NCI-H345 (cell line): ENCODE results near the gene IGF2BP2.
A peak's percentile ranks its signal among the peaks of the same experiment; 100 is the strongest.
"Not testable (repeated sequence)": the region's sequence is repeated elsewhere in the genome, so short reads cannot be mapped to it uniquely, and the experiment has no call there.

ENCODE experiments used
- DNase-seq: peaks from one replicate; lab custom pipeline; 2025; lab: John Stamatoyannopoulos, UW

IGF2BP2 gene

DNA sequence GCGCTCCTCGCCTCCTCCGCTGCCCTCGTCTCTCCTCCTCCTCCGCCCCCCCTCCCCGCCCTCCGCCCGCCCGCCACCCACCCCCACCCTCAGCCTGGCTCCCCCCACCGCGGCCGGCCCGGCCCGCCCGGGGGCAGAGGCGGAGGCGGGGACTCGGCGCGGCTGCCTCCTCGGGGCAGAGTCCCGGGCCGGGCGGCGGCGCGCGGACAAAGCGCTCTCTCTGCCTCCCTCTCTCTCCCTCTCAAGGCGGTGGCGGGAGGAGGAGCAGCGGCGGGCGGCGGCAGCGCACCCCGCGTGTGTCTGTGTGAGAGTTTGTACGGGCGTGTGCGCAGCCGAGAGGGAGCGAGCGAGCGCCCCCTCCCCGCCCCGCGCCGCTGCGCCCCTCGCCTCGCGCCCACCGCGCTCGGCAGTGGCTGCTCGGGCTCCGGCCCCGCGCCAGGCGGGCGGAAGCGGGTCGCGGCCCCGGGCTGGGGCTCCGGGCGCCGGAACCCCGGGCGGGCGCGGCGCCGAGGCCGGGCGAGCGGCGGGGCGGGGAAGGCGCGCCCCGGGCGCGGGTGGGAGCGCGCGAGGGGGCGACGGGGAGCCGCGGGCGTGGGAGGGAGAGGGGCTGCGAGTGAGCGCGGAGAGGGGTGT, at the start of gene IGF2BP2:
Gene IGF2BP2 (minus strand): TSS at position 37 of the 633 bp plus-strand sequence. CDS start 82 bp downstream, outside the sequence.
- peak; percentile 40 for DNase-seq

- no peak for DNase-seq
These were observed 49.3 kb upstream of the IGF2BP2 start for GRCh38 chr3:185874119-185874518.

GRCh38 chr3:185867650-185868049, 42.8 kb upstream of the IGF2BP2 start:
- no peak for DNase-seq

- DNase-seq: no peak
These were observed 42.2 kb upstream of the IGF2BP2 start for GRCh38 chr3:185866995-185867394.

DNA sequence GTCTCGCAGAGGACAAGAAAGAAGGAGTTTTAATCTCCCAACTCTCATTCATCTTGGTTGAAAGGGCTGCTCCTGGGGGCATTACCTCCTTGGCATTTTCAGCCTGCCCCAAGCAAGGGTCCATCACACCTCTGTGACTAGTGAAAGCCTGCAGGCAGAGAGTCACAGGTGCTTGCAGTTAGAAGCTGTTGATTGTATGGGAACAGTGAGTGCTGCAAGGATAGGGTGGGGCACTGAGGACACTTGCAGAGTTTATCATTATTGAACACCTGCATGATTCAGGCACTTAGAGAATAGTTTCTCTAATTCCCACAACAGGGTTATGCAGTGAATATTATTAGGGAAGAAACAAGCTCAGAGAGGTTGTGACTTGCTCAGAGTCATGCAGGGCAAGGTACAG, 41.7 kb upstream of the IGF2BP2 start:
- no peak for DNase-seq

DNA sequence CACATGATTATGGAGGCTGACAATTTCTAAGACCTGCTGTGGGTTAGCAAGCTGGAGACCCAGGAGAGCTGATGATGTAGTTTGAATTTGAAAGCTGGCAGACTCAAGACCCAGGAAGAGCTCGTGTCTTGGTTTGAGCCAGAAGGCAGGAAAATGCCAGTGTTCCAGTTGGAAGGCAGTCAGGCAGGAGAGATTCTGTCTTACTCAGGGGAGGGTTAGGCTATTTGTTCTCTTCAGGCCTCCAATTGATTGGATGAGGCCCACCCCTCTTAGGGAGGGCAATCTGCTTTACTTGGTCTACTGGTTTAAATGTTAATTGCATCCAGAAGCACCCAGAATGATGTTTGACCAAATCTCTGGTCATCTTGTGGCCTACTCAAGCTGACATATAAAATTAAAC, 40.4 kb upstream of the IGF2BP2 start:
- no peak for DNase-seq

DNA sequence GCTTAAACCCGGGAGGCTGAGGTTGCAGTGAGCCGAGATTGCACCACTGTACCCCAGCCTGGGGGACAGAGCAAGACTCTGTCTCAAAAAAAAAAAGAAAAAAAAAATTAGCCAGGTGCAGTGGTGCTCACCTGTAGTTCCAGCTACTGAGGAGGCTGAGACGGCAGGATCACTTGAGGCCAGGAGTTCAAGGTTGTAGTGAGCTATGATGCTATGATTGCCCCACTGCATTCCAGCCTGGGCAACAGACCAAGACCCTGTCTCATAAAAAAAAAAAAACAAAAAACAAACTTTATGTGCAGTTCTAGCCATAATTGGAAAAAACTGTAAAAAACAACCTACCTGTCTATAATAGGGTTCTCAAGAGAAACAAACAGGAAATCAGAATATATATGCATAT, 39.9 kb upstream of the IGF2BP2 start:
- no peak for DNase-seq

DNA sequence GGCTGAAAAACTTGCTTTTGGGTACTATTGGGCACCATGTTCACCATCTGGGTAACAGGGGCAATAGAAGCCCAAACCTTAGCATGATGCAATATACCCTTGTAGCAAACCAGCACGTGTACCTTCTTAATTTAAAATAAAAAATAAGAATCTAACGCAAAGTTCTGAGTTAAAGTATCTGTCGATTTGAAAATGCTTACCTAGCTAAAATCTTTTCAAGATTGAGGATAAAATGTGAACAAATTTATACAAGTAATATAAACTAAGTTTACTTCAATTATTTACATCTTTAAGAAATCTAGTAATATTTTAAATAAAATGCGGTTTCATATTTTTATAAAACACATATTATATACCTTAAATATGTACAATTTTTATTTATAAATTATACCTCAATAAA, 38.1 kb upstream of the IGF2BP2 start:
- DNase-seq: no peak

DNA sequence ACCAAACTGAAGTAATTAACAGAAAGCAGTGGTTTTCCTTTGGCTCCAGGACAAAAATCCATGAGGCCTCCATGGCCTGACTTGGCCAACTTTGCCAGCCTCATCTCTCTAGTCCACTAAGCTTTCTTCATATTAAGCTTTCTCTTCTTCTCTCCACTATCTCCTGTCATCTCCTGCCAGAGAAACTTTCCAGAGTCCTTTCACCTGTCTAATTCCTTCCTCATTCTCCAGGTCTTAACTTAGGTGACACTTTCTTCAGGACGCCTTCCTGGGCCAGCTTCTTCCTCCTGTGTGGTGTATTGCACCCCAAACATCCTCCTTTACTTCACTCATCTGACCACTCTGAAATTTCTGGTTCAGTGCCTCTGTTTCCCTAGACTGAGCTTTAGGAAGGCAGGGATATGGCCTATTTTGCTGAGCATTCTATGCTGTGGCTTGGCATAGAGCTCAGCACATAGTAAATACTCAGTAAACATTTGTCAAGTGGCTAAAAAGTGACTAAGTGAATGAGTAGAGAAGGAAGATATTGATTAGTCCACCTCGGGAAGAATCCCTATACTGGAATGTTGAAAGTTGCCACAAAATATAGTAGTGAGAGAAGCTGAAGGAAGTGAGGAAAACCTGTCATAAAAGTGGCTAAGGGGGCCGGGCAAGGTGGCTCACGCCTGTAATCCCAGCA, 34.6 kb upstream of the IGF2BP2 start:
- no peak for DNase-seq

DNA sequence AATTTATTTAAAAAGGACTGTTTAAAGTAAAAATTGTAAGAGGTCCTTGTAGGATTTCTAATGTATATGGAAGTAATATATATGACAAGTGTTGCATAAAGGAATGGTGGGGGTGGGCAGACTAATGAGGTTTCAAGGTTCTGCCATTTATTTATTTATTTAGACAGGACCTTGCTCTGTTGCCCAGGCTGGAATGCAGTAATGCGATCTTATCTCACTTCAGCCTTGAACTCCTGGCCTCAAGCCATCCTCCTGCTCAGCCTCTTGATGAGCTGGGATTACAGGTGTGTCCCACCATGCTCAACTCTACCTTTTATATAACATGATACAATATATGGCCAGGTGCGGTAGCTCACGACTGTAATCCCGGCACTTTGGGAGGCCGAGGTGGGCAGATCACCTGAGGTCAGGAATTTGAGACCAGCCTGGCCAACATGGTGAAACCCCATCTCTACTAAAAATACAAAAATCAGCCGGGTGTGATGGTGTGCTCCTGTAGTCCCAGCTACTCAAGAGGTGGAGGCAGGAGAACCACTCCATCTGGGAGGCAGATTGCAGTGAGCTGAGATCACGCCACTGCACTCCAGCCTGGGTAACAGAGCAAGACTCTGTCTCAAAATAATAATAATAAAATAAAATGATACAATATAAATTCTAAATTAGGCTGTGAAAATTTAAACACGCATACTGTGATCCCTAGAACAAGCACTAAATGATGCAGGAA, 33.8 kb upstream of the IGF2BP2 start:
- no peak for DNase-seq

- no peak for DNase-seq
These were observed 32.4 kb upstream of the IGF2BP2 start for GRCh38 chr3:185857208-185857607.

- DNase-seq: no peak
These were observed 31.8 kb upstream of the IGF2BP2 start for GRCh38 chr3:185856652-185857051.

DNA sequence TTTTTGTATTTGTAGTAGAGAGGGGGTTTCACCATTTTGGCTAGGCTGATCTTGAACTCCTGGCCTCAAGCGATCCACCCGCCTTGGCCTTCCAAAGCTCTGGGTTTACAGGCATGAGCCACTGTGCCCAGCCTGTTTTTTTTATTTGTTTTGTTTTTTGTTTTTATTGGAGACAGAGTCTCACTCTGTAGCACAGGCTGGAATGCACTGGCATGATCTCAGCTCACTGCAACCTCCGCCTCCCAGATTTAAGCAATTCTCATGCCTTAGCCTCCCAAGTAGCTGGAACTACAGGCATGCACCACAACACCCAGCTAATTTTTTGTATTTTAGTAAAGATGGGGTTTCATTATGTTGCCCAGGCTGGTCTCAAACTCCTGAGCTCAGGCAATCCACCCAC, 28.9 kb upstream of the IGF2BP2 start:
- not testable (repeated sequence) for DNase-seq

DNA sequence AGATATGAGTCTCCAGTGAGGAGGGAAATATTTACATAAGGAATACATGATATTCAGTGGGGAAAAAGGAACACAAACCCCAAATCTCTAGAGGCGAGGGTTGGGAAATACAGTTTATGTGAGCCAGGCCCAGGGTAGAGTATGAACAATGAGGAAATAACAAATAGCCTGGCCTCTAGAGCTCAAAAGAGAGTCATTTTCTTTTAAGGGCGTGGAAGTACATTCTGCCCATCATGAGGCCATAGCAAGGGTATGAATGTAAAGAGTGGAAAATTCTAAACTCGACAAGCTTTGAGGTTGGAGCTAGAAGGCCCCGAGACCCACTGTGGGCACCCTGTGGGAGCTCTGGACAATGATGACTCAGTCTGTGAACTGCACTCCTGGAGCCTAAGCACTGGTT, 27.8 kb upstream of the IGF2BP2 start:
- DNase-seq: no peak

DNA sequence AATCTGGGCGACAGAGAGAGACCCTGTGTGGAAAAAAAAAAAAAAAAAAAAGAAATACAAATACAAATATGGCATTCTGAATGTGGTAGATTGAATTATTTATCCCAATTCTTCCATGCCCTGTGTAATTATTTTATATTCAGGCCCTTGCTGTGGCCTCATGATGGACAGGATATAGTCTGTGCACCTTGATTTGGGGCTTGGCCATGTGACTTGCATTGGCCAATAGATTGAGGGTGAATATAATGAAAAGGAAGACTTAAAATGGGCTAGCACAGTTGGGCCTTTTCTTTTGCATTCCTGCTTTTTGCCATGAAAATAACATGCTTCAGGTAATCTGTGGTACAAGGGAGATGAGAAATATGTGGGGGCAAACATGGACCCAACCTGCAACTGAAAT, 27.1 kb upstream of the IGF2BP2 start:
- no peak for DNase-seq

- DNase-seq: no peak
These were observed 26.2 kb upstream of the IGF2BP2 start for GRCh38 chr3:185851046-185851445.

DNA sequence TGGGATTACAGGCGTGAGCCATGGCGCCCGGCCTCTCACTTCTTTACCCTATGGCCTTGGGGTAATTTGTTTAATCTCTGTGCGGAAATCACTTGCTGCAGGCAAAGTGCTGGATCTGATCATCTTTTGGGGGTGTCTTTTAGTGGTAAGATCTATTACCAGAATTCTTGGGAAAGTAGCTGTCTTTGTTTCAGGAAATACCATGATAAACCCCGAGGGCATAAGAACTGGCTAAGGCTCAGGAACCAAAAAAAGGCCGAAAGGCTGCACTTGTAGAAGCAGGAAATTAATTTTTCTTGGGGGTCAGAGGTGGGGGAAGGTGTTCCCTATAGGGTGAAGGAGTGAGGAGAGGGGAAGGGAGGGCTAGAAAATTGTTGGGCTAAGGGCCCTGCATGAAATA, 22.7 kb upstream of the IGF2BP2 start:
- DNase-seq: no peak

DNA sequence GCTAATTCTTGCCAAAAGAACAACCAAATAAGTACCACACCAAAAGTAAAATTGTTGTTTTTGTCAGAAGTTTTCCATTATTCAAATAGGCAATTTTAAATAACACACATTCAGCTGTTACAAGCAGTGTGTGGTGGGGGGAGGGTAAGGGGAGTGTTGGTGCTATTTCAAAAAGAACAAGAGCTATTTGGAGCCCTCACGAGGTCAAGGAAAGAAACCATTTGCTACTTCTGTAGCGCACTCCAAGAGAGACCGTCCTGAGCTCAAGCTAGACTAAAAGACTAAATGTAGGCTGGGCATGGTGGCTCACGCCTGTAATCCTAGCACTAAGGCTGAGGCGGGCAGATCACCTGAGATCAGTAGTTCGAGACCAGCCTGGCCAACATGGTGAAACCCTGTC, 21.2 kb upstream of the IGF2BP2 start:
- no peak for DNase-seq

DNA sequence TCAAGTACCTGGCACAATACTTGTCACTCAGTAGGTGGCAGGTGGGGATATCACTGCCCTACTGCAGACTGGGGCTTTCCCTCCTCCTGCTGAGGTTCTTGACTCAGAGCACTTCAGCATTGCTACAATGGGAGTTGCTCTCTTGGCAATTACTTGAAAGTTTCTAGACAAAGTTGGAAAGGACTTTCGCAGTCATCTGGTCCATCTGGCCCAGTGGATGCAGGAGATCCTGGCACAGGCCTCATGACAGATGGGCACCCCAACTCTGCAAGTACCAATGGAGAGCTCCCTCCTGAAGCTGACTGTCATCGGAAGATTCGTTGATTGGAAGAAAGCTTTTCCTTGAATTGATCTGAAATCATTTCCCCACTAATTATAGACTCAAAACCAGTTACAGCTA, 19.2 kb upstream of the IGF2BP2 start:
- DNase-seq: no peak

DNA sequence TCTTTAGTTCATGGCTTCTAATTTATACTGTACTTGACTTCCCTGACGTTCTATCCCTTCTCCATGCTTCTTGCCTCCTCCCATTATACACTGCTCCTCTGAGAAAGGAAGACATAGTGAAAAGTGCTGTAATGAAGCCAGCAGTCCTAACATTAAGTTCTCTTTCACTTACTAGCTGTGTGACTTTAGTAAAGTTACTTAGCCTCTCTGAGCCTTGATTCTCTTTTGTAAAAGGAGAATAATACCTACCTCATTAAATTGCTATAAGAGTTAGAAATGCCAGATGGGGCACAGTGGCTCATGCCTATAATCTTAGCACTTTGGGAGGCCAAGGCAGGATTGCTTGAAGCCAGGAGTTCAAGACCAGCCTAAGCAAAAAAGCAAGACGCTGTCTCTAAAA, 18.8 kb upstream of the IGF2BP2 start:
- DNase-seq: no peak

DNA sequence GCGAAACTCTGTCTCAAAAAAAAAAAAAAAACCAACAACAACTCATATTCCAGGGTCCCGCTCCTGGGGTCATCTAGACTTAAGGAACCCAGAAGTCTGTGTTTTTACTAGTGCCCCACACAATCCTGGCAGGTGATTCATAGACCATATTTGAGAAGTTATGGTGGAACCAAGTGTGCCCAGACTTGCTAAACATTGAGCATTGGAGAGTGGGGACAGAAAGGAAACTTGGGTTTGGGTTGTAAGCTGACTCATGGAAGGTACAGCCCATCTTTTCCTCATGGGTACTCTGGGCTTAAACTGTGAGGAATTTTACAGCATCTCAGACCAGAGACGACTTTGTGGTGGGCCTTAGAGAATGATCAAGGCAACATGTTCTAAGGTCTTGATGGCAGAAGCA, 18.3 kb upstream of the IGF2BP2 start:
- no peak for DNase-seq

DNA sequence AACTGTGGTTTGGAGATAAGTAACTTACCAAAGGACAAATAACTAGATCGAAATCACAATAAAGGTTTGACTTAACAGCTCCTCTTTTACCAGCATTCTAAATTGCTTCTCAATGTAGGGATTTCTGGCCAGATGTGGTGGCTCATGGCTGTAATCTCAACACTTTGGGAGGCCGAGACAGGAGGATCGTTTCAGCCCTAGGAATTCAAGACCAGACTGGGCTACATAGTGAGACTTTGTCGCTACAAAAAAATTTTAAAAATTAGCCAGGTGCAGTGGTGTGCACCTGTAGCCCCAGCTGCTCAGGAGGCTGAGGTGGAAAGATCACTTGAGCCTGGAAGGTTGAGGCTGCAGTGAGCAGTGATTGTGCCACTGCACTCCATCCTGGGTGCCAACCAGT, 17.4 kb upstream of the IGF2BP2 start:
- no peak for DNase-seq

DNA sequence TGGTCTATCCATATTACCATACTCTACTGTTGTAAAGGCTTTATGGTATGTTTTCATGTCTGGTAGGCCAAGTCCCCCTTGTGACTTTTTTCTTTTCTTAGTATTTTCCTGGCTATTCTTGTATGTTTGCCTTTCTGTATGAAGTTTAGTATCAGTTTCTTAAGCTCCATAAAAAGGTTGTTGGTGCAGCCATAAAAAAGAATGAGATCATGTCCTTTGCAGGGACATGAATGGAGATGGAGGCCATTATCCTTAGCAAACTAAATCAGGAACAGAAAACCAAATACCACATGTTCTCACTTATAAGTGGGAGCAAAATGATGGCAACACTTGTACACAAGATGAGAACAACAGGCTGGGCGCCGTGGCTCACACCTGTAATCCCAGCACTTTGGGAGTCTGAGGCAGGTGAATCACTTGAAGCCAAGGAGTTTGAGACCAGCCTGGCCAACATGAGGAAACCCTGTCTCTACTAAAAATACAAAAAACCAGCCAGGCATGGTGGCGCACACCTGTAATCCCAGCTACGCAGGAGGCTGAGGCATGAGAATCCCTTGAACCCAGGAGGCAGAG, 13.7 kb upstream of the IGF2BP2 start:
- DNase-seq: not testable (repeated sequence)
